ENCODE measurements around the gene KCNH5.

DNA sequence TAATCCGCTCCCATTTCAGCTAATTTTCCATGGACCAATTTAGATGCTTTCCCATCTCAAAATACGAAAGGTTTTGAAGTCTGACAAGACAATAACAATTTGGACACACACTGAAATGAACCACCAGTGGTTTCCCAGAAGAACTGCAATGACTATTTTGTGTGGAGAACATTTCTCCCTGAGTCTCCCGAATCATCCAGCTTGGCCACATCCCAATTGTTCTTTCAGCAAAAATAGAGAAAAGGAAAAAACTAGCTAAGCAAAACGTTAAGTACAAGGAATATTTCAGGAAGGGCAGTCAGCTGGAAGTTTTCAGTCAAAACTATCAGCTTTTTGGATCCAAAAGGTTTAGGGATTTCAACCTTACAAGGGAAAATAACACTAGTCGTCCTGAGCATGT, 390.6 kb downstream of the KCNH5 start:
- TF ChIP-seq POLR2A (IDR thresholded peaks at IDR 0.05) (no peak), POLR2AphosphoS5 (IDR thresholded peaks at IDR 0.05) (no peak), EP300 (IDR thresholded peaks at IDR 0.05) (no peak)
- TF ChIP-seq, protein P1, sequence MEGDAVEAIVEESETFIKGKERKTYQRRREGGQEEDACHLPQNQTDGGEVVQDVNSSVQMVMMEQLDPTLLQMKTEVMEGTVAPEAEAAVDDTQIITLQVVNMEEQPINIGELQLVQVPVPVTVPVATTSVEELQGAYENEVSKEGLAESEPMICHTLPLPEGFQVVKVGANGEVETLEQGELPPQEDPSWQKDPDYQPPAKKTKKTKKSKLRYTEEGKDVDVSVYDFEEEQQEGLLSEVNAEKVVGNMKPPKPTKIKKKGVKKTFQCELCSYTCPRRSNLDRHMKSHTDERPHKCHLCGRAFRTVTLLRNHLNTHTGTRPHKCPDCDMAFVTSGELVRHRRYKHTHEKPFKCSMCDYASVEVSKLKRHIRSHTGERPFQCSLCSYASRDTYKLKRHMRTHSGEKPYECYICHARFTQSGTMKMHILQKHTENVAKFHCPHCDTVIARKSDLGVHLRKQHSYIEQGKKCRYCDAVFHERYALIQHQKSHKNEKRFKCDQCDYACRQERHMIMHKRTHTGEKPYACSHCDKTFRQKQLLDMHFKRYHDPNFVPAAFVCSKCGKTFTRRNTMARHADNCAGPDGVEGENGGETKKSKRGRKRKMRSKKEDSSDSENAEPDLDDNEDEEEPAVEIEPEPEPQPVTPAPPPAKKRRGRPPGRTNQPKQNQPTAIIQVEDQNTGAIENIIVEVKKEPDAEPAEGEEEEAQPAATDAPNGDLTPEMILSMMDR (IDR thresholded peaks at IDR 0.05) = no peak

Data from upper lobe of left lung (tissue), 4 donors.